ENCODE data around the gene PDLIM5.
"Not testable (repeated sequence)": the region's sequence is repeated elsewhere in the genome, so short reads cannot be mapped to it uniquely, and the experiment has no call there.

The PDLIM5 gene

GRCh38 chr4:94660614-94661013 is 208.9 kb downstream of the PDLIM5 start:
- H3K4me3 ChIP-seq (ENCODE audit: low read depth, low read length) = no peak overlapping the region
- TF ChIP-seq CTCF (IDR thresholded peaks at IDR 0.05; ENCODE audit: low read depth, low read length, missing control alignments) = no peak
- in situ Hi-C loops (cut with HindIII; ENCODE audit: low sequenced_read_pairs) = no loop called here
- no peak for DNase-seq (ENCODE audit: low read depth)

GRCh38 chr4:94665021-94665420 is 213.3 kb downstream of the PDLIM5 start:
- H3K4me3 ChIP-seq (ENCODE audit: low read depth, low read length); in situ Hi-C loops (cut with HindIII; ENCODE audit: low sequenced_read_pairs); DNase-seq (ENCODE audit: low read depth): not testable (repeated sequence)

- no peak for DNase-seq (ENCODE audit: low read depth)
- in situ Hi-C loops (cut with HindIII; ENCODE audit: low sequenced_read_pairs) = no loop called here
- no peak overlapping the region for H3K4me3 ChIP-seq (ENCODE audit: low read depth, low read length)
- no peak for TF ChIP-seq CTCF (IDR thresholded peaks at IDR 0.05; ENCODE audit: low read depth, low read length, missing control alignments)
These were observed 214.0 kb downstream of the PDLIM5 start for GRCh38 chr4:94665500-94666404.

- no peak for TF ChIP-seq CTCF (IDR thresholded peaks at IDR 0.05; ENCODE audit: low read depth, low read length, missing control alignments)
- DNase-seq (ENCODE audit: low read depth) = no peak
- no peak overlapping the region for H3K4me3 ChIP-seq (ENCODE audit: low read depth, low read length)
- in situ Hi-C loops (cut with HindIII; ENCODE audit: low sequenced_read_pairs) = no loop called here
These were observed 217.0 kb downstream of the PDLIM5 start for GRCh38 chr4:94668724-94669123.

- in situ Hi-C loops (cut with HindIII; ENCODE audit: low sequenced_read_pairs) = no loop called here
- TF ChIP-seq CTCF (IDR thresholded peaks at IDR 0.05; ENCODE audit: low read depth, low read length, missing control alignments) = no peak
- no peak for DNase-seq (ENCODE audit: low read depth)
- H3K4me3 ChIP-seq (ENCODE audit: low read depth, low read length) = no peak overlapping the region
These were observed 218.2 kb downstream of the PDLIM5 start for GRCh38 chr4:94669672-94670664.

GRCh38 chr4:94671113-94671512 is 219.4 kb downstream of the PDLIM5 start:
- TF ChIP-seq CTCF (IDR thresholded peaks at IDR 0.05; ENCODE audit: low read depth, low read length, missing control alignments) = no peak
- in situ Hi-C loops (cut with HindIII; ENCODE audit: low sequenced_read_pairs) = no loop called here
- H3K4me3 ChIP-seq (ENCODE audit: low read depth, low read length) = no peak overlapping the region
- no peak for DNase-seq (ENCODE audit: low read depth)
